HG02678 (cell line): Measurements from ENCODE around the gene CHEK2.
"Not testable (repeated sequence)": the region's sequence is repeated elsewhere in the genome, so short reads cannot be mapped to it uniquely, and the experiment has no call there.

Experiments used
- ATAC-seq: cut with Tn5 transposase; IDR thresholded peaks from one replicate; pipeline ENCODE4 v1.9.1; 2021; ENCODE audit warnings: mild to moderate bottlenecking, moderate library complexity; ENCODE audit not compliant: unreplicated experiment

CHEK2 gene

GRCh38 chr22:28693041-28693760 is 48.4 kb downstream of the CHEK2 start:
- ATAC-seq, result not testable (repeated sequence)

GRCh38 chr22:28689796-28690195 is 51.8 kb downstream of the CHEK2 start:
- not testable (repeated sequence) for ATAC-seq

GRCh38 chr22:28682966-28683365 is 58.7 kb downstream of the CHEK2 start:
- not testable (repeated sequence) for ATAC-seq

GRCh38 chr22:28680813-28681490 is 60.7 kb downstream of the CHEK2 start:
- ATAC-seq, result not testable (repeated sequence)

DNA sequence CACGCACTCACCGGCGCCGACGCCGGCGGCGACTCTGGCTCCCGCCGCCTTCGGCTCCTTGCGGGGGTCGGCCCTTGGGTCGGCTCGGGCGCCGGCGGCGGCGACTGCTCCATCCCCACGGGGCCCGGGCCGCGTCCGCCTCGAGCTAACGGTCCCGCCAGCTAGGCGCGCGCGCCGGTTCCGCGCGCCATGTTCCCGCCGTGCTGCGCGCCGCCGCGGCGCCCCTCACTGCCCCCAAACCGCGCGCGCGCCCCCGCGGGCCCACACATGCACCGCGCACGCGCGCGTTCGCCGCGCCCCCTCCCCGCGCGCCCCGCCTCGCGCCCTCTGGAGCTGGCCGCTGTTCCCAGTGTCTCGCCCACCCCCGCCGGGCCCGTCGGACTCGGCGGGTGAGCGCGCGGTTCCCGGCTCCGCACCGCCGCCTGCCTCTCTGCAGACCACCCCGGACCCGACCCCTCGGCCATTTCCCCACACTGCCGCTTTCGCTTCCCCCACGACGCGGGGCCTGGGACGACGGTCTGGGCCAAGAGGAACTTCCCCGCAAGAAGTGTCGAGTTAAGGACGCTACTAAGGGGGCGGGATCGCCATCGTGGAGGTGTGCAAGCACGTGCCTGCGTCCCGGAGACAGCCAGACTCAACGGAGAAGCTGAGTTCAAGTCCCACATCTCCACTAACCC is 61.9 kb downstream of the CHEK2 start, which contains the start of gene TTC28:
TSS of gene TTC28 (minus strand) at position 230 of the 677 bp plus-strand sequence. CDS start at position 113, 117 bp downstream.
- ATAC-seq, result not testable (repeated sequence)

DNA sequence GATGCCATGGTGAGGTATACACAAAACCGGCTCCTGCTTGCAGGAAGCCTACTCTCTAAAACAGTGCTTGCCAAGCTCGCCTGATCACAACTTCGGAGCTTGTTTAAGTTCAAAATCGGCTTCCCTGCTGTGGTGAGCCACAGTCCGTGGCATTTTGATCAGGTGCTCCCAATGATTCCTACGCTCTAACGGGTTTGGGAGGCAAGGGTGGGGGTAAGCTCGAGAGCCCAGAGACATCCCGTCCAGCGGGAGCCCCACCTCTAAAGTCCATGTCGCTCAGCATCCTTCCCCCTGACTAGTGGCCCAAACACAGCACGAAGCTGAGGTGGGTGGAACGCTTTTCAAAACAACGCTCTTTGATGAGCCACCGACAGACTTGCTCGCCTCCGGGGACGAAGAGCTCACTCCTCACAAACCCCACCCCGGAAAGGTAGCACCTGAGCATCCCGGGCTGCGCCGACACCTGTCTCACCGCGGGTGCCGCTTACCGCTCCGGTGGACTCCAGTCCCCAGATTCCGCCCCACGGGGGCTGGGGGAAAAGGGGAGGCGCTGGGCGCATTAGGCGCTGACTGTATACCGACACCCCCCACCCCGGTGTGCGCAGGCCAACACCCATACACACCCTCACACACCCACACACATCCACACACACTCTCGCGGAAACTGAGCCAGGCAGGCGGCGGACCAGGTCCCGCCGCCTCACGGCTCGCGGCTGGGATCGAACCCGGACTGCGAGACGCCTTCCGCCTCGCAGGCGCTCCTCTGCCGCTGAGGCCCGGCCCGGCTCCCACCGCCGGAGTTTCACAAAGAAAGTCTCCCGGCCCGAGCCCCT is 62.6 kb downstream of the CHEK2 start:
- ATAC-seq, result not testable (repeated sequence)

- ATAC-seq, result not testable (repeated sequence)
These were observed 63.5 kb downstream of the CHEK2 start for GRCh38 chr22:28678170-28678569.

- no peak for ATAC-seq
These were observed 67.5 kb downstream of the CHEK2 start for GRCh38 chr22:28674121-28674563.

GRCh38 chr22:28670756-28671155 is 70.9 kb downstream of the CHEK2 start:
- no peak for ATAC-seq

- ATAC-seq, result no peak
These were observed 71.5 kb downstream of the CHEK2 start for GRCh38 chr22:28670161-28670560.

DNA sequence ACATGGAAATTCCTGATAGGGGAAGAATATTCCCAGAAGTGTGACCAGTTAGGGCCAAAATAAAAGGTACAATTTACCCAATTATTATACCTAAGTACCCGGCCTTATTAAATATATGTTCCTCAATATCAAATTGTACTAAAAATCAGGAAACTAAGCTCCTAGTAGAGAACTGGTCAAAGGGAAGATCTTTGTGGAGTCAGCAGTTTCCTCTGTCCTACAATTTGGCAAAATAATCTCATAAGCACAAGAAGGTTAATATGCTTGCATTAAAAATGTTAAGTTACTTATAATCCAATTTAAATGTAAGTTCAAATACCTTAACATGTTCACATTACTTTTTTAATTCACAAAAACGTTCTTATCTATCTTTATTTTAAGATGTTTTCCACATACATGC is 72.2 kb downstream of the CHEK2 start:
- ATAC-seq, result no peak

DNA sequence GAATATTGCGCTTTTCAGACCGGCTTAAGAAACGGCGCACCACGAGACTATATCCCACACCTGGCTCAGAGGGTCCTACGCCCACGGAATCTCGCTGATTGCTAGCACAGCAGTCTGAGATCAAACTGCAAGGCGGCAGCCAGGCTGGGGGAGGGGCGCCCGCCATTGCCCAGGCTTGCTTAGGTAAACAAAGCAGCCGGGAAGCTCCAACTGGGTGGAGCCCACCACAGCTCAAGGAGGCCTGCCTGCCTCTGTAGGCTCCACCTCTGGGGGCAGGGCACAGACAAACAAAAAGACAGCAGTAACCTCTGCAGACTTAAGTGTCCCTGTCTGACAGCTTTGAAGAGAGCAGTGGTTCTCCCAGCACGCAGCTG is 78.1 kb downstream of the CHEK2 start:
- ATAC-seq, result not testable (repeated sequence)

GRCh38 chr22:28658448-28658847 is 83.2 kb downstream of the CHEK2 start:
- no peak for ATAC-seq

DNA sequence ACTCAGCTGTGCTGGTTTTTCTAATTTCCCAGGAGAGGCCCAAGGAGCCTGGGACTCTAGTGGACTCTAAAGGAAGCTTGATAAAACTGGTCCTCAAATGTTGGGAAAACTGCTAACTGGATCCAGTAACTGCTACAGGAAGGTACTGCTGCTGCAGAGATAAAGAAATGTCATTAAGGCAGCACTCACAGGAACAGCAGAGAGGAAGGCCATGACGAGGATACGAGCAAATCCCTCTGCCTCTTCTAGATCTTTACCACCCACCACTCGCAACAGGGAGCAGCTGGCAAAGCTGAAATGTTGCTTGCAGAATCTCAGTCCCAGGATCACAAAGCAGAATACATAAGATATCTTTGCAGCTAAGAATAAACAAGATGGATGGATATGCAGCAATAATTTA is 85.4 kb downstream of the CHEK2 start:
- no peak for ATAC-seq

- ATAC-seq, result no peak
These were observed 91.2 kb downstream of the CHEK2 start for GRCh38 chr22:28650463-28650862.

- no peak for ATAC-seq
These were observed 92.8 kb downstream of the CHEK2 start for GRCh38 chr22:28648792-28649191.

GRCh38 chr22:28647216-28647615 is 94.4 kb downstream of the CHEK2 start:
- ATAC-seq, result no peak

DNA sequence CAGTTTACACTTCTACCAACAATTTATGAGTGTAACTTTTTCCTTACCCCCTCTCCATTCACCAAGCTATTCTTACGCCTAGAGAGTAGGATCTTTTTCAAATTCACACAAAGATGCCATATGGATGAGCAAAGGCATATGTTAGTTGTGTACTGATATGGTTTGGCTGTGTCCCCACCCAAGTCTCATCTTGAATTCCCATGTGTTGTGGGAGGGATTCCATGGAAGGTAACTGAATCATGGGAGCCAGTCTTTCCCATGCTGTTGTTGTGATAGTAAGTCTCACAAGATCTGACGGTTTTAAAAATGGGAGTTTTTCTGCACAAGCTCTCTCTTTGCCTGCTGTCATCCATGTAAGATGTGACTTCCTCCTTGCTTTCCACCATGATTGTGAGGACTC is 102.3 kb downstream of the CHEK2 start:
- ATAC-seq, result no peak
